ENCODE measurements around the gene DUSP1. TPM values are rescaled to one million over a fixed set of nuclear protein-coding genes. Genes with fewer than 3 reads are reported as not detected.

Gene DUSP1
- total RNA-seq, 1 donor from 2014 or later, result 21.2 TPM

- TF ChIP-seq CTCF (IDR thresholded peaks at IDR 0.05), result no peak
- no peak for DNase-seq
Measured at GRCh38 chr5:172798422-172799215, 27.6 kb upstream of the DUSP1 start.

GRCh38 chr5:172797771-172798191 lies 26.8 kb upstream of the DUSP1 start:
- peaks cover 16% of the 10 kb centered on the region for H3K4me1 Mint-ChIP-seq
- ChIA-PET POLR2A (interaction anchor here (0.7 to 1.7 kb wide), 2 partner anchors 10 to 26 kb away, joined by 3 to 6 read pairs; no protein-coding TSS in a partner anchor), CTCF (interaction anchor here (1.2 to 1.4 kb wide), 2 partner anchors 26 to 81 kb away, joined by 3 to 4 read pairs; no protein-coding TSS in a partner anchor)
- intact Hi-C loops (cut with micrococcal nuclease), result no loop called here
- no peaks in the 10 kb centered on the region for H3K9me3 Mint-ChIP-seq
- no peak for TF ChIP-seq CTCF (IDR thresholded peaks at IDR 0.05)
- ATAC-seq (ENCODE audit: low read depth) (no peak), DNase-seq (no peak)
- H3K4me3 Mint-ChIP-seq, result no peak overlapping the region
- no peaks in the 10 kb centered on the region for H3K36me3 Mint-ChIP-seq (ENCODE audit: low read depth)
- H3K27me3 Mint-ChIP-seq, result no peaks in the 10 kb centered on the region
- H3K27ac Mint-ChIP-seq, result no peak overlapping the region

More at GRCh38 chr5:172798422-172799215, 27.6 kb upstream of the DUSP1 start:
- Mint-ChIP-seq H3K9me3 (no peaks in the 10 kb centered on the region), H3K4me3 (no peak overlapping the region), H3K36me3 (ENCODE audit: low read depth) (no peaks in the 10 kb centered on the region), H3K4me1 (peaks cover 12% of the 10 kb centered on the region), H3K27me3 (no peaks in the 10 kb centered on the region), H3K27ac (no peak overlapping the region)
- CTCF ChIA-PET, result interaction anchor here (1.4 kb wide), 1 partner anchor 82 kb away, joined by 3 read pairs; no protein-coding TSS in a partner anchor
- ATAC-seq (ENCODE audit: low read depth), result no peak
- intact Hi-C loops (cut with micrococcal nuclease), result no loop called here
- POLR2A ChIA-PET, result interaction anchor here (1.7 kb wide), 1 partner anchor 27 kb away, joined by 6 read pairs; no protein-coding TSS in a partner anchor

- Mint-ChIP-seq H3K4me1 (peaks cover 16% of the 10 kb centered on the region), H3K27ac (no peak overlapping the region), H3K36me3 (ENCODE audit: low read depth) (no peaks in the 10 kb centered on the region), H3K4me3 (no peak overlapping the region), H3K27me3 (no peaks in the 10 kb centered on the region), H3K9me3 (no peaks in the 10 kb centered on the region)
- ChIA-PET CTCF (no interaction called here), POLR2A (interaction anchor here (0.8 kb wide), 1 partner anchor 19 kb away, joined by 3 read pairs; no protein-coding TSS in a partner anchor)
- ATAC-seq (ENCODE audit: low read depth), result no peak
- no peak for DNase-seq
- intact Hi-C loops (cut with micrococcal nuclease), result no loop called here
- TF ChIP-seq CTCF (IDR thresholded peaks at IDR 0.05), result no peak
Measured at GRCh38 chr5:172796306-172796705, 25.3 kb upstream of the DUSP1 start.

GRCh38 chr5:172795318-172795977 lies 24.5 kb upstream of the DUSP1 start:
- no peak for TF ChIP-seq CTCF (IDR thresholded peaks at IDR 0.05)
- Mint-ChIP-seq H3K36me3 (ENCODE audit: low read depth) (no peaks in the 10 kb centered on the region), H3K4me3 (no peak overlapping the region), H3K27me3 (no peaks in the 10 kb centered on the region), H3K4me1 (peaks cover 16% of the 10 kb centered on the region), H3K9me3 (no peaks in the 10 kb centered on the region), H3K27ac (no peak overlapping the region)
- no peak for DNase-seq
- ChIA-PET CTCF (interaction anchor here (0.9 kb wide), 1 partner anchor 23 kb away, joined by 3 read pairs; no protein-coding TSS in a partner anchor), POLR2A (interaction anchor here (0.8 kb wide), 1 partner anchor 18 kb away, joined by 3 read pairs; no protein-coding TSS in a partner anchor)
- no peak for ATAC-seq (ENCODE audit: low read depth)
- intact Hi-C loops (cut with micrococcal nuclease), result no loop called here

Measured in activated B cell treated with CpG ODN at 0.5 μM for 24 hours (primary cell).